Activated T-helper 2 cell treated with anti-CD3 and anti-CD28 coated beads, Interferon-gamma antibody, Interleukin-2, Interleukin-4, amounts not matched to agents 10 μg/mL and 5 μg/mL and 100 μg/mL, durations not matched to agents 14 hours and 24 hours and 36 hours (primary cell): ENCODE measurements around the gene SETBP1. TPM values are rescaled to one million over a fixed set of nuclear protein-coding genes. Genes with fewer than 3 reads are reported as not detected.

Source experiments
- DNase-seq: peaks from one replicate; pipeline ENCODE4 v3.0.0; 2021; ENCODE audit warnings: low spot score
- H3K27ac Mint-ChIP-seq: one replicate; pipeline ENCODE4 v1.8.0; 2021; ENCODE audit warnings: mixed read lengths
- H3K27me3 Mint-ChIP-seq: one replicate; pipeline ENCODE4 v1.8.0; 2021; ENCODE audit warnings: low read depth, mixed read lengths
- H3K36me3 Mint-ChIP-seq: one replicate; pipeline ENCODE4 v1.8.0; 2021; ENCODE audit warnings: low read depth, mixed read lengths
- H3K4me1 Mint-ChIP-seq: one replicate; pipeline ENCODE4 v1.8.0; 2021; ENCODE audit warnings: low read depth, mixed read lengths
- H3K4me3 Mint-ChIP-seq: one replicate; pipeline ENCODE4 v1.8.0; 2021; ENCODE audit warnings: low read depth, mild to moderate bottlenecking, moderate library complexity, mixed read lengths
- H3K9me3 Mint-ChIP-seq: one replicate; pipeline ENCODE4 v1.8.0; 2021; ENCODE audit warnings: mixed read lengths
- intact Hi-C: fragments of 100-400 bp; cut with micrococcal nuclease; formaldehyde crosslinking; loops from one replicate; pipeline ENCODE4 v1.15.1; 2023
- total RNA-seq: library from RNA; stranded (reverse); gene quantifications from 2 replicates; pipeline ENCODE4 v1.2.3, GENCODE V29; 2022

The SETBP1 gene
- total RNA-seq, 1 donor from 2014 or later, result 27.4 TPM

- no peak overlapping the region for H3K4me3 Mint-ChIP-seq
- H3K9me3 Mint-ChIP-seq, result no peaks in the 10 kb centered on the region
- no peak overlapping the region for H3K27ac Mint-ChIP-seq
- no peaks in the 10 kb centered on the region for H3K36me3 Mint-ChIP-seq
- no peaks in the 10 kb centered on the region for H3K4me1 Mint-ChIP-seq
- DNase-seq, result no peak
- H3K27me3 Mint-ChIP-seq, result peaks cover 19% of the 10 kb centered on the region
- intact Hi-C loops, result no loop called here
Measured at GRCh38 chr18:44655435-44655834, 25.3 kb upstream of the SETBP1 start.

DNA sequence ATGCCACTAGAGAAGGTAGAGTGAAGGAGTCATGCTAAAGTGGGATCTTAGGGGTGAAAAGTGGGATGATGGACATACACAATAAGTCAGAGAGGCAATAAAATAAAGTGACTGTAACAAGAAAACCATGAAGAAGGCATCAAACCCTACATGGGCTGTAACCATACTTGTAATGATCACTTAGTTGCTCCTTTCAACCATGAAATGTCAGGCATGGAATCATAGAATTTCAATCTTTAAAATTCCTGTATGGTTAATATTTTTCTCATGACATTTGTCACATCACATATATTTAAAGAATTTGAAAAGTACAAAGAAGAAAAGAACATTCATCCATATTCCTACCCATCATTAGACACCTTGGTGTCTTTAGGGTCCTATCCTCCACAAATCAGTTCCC, 20.9 kb upstream of the SETBP1 start:
- H3K4me3 Mint-ChIP-seq, result no peak overlapping the region
- H3K4me1 Mint-ChIP-seq, result no peaks in the 10 kb centered on the region
- H3K36me3 Mint-ChIP-seq, result no peaks in the 10 kb centered on the region
- intact Hi-C loops, result no loop called here
- no peaks in the 10 kb centered on the region for H3K9me3 Mint-ChIP-seq
- no peak overlapping the region for H3K27ac Mint-ChIP-seq
- H3K27me3 Mint-ChIP-seq, result peaks cover 29% of the 10 kb centered on the region
- DNase-seq, result no peak

- no peaks in the 10 kb centered on the region for H3K36me3 Mint-ChIP-seq
- intact Hi-C loops, result no loop called here
- H3K27ac Mint-ChIP-seq, result no peak overlapping the region
- H3K27me3 Mint-ChIP-seq, result peaks cover 41% of the 10 kb centered on the region
- no peak for DNase-seq
- H3K9me3 Mint-ChIP-seq, result no peaks in the 10 kb centered on the region
- no peak overlapping the region for H3K4me3 Mint-ChIP-seq
- no peaks in the 10 kb centered on the region for H3K4me1 Mint-ChIP-seq
Measured at GRCh38 chr18:44668270-44668975, 12.3 kb upstream of the SETBP1 start.

GRCh38 chr18:44671914-44672313, 8.8 kb upstream of the SETBP1 start:
- intact Hi-C loops, result no loop called here
- Mint-ChIP-seq H3K27me3 (peaks cover 43% of the 10 kb centered on the region), H3K36me3 (no peaks in the 10 kb centered on the region), H3K9me3 (no peaks in the 10 kb centered on the region), H3K27ac (no peak overlapping the region), H3K4me1 (no peaks in the 10 kb centered on the region), H3K4me3 (no peak overlapping the region)
- no peak for DNase-seq

DNA sequence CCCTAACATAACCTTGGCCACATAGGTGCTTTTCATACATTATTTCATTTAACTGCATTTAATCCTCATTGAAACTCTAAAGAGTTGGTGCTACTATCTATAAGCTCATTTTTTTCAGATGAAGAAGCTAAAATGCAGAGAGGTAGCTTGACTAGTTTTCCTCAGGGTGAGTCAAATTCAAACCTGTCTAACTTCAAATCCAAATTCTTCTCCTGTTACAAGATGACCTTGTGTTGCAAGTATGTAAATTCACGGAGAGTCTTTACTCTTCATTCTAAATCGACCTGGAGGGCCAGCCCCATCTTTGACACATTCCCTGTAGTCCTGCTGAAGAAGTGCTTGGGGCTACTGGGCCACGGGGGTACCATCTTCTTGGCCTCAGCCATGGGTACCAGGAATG, 8.2 kb upstream of the SETBP1 start:
- Mint-ChIP-seq H3K4me1 (peaks cover under 1% of the 10 kb centered on the region), H3K27ac (no peak overlapping the region), H3K27me3 (peaks cover 41% of the 10 kb centered on the region), H3K9me3 (no peaks in the 10 kb centered on the region), H3K4me3 (no peak overlapping the region), H3K36me3 (no peaks in the 10 kb centered on the region)
- intact Hi-C loops, result no loop called here
- DNase-seq, result no peak

DNA sequence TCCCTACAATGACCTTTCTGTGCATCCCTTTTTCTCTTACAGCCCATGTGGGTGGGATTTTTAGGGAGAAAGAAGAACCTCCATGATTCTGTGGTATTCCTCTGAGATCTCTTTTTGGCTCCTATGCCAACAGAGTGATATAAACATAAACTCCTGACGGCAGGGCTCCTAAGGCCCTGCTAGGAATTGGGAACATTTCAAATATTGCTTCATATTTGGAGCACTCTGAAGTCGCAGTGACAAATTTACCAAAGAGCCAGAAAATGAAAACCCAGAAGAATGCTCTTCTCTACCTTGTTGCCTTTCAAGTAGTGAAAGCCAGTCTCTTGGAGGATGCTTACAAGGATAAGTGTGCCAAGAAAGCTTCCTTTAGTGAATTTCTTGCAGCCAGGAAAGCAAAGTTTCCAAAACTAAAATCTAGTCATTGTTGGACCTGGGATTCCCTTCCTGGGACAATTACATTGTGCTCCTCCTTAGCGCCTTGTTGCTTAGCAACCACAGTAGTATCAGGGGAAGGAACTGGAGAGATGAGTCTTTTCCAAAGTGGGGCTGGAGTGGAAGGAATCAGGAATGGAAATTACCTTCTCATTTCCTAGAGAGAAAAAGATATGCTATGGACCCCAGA, 7.3 kb upstream of the SETBP1 start:
- no peak for DNase-seq
- Mint-ChIP-seq H3K27ac (no peak overlapping the region), H3K9me3 (no peaks in the 10 kb centered on the region), H3K4me1 (peaks cover 4% of the 10 kb centered on the region), H3K27me3 (peaks cover 36% of the 10 kb centered on the region), H3K36me3 (no peaks in the 10 kb centered on the region), H3K4me3 (no peak overlapping the region)
- intact Hi-C loops, result no loop called here

- Mint-ChIP-seq H3K27me3 (peaks cover 27% of the 10 kb centered on the region), H3K36me3 (no peaks in the 10 kb centered on the region), H3K9me3 (no peaks in the 10 kb centered on the region), H3K27ac (no peak overlapping the region), H3K4me3 (no peak overlapping the region), H3K4me1 (peaks cover 13% of the 10 kb centered on the region)
- no peak for DNase-seq
- intact Hi-C loops, result loop anchor here (5.0 kb wide), 1 partner anchor 294 kb away; no protein-coding TSS in a partner anchor
Measured at GRCh38 chr18:44677933-44678332, 2.8 kb upstream of the SETBP1 start.

DNA sequence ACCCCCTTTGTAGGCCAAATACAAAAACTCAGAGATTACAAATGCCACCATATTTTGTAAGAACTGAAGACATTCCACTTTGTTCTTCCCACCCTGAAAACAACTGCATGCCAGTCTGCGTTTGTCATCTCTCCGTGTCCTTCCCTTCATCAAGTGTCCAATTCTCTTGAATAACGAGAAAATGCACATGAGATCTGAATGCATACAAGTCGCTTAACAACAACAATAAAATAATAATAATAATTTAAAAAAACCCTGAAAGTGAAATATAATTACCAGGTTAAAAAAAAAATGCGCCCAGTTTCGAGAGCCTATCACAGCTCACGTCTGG, 2.0 kb upstream of the SETBP1 start:
- intact Hi-C loops, result loop anchor here (1.0 to 5.0 kb wide), 3 partner anchors 81 to 534 kb away; no protein-coding TSS in a partner anchor
- Mint-ChIP-seq H3K4me3 (peak overlapping the region; percentile 35), H3K36me3 (no peaks in the 10 kb centered on the region)

GRCh38 chr18:44679056-44679913, 1.4 kb upstream of the SETBP1 start:
- Mint-ChIP-seq H3K9me3 (no peaks in the 10 kb centered on the region), H3K4me1 (peaks cover 13% of the 10 kb centered on the region)

More for the DNA sequence above, 2.0 kb upstream of the SETBP1 start:
- peaks cover 25% of the 10 kb centered on the region for H3K27me3 Mint-ChIP-seq
- peaks cover 13% of the 10 kb centered on the region for H3K4me1 Mint-ChIP-seq
- H3K9me3 Mint-ChIP-seq, result no peaks in the 10 kb centered on the region
- H3K27ac Mint-ChIP-seq, result no peak overlapping the region
- DNase-seq, result no peak

DNA sequence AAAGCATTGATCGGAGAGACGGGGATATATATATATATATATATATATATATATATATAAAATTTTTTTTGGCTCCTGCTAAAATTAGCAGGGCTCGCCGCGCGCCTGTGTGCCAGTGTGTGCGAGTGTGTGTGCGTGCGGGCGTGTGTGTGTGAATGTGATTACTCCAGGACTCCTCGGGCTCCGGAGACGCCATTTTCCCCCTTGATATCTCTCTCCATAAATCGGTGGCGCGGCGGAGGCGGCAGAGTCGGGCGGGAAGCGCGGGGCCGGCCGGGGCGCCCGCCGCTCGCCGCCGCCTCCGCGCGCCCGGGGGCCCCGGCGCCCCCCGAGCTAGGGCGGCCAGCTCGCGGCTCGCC, 795 bp upstream of the SETBP1 start:
- Mint-ChIP-seq H3K36me3 (no peaks in the 10 kb centered on the region), H3K27me3 (peaks cover 23% of the 10 kb centered on the region), H3K4me3 (peak overlapping the region; percentile 75), H3K9me3 (no peaks in the 10 kb centered on the region), H3K27ac (peak overlapping the region; percentile 70), H3K4me1 (peaks cover 13% of the 10 kb centered on the region)
- DNase-seq, result peak; percentile 22
- intact Hi-C loops, result loop anchor here (1.0 to 5.0 kb wide), 8 partner anchors 44 to 532 kb away; no protein-coding TSS in a partner anchor

More at GRCh38 chr18:44679056-44679913, 1.4 kb upstream of the SETBP1 start:
- DNase-seq, result peak; percentile 73
- intact Hi-C loops, result loop anchor here (1.0 to 5.0 kb wide), 3 partner anchors 80 to 533 kb away; no protein-coding TSS in a partner anchor
- Mint-ChIP-seq H3K36me3 (no peaks in the 10 kb centered on the region), H3K27me3 (peaks cover 25% of the 10 kb centered on the region), H3K27ac (peak overlapping the region; percentile 48), H3K4me3 (peak overlapping the region; percentile 75)

- H3K36me3 Mint-ChIP-seq, result no peaks in the 10 kb centered on the region
- DNase-seq, result no peak
- peaks cover 16% of the 10 kb centered on the region for H3K4me1 Mint-ChIP-seq
- intact Hi-C loops, result loop anchor here (2.0 to 5.0 kb wide), 3 partner anchors 117 to 156 kb away; no protein-coding TSS in a partner anchor
- H3K9me3 Mint-ChIP-seq, result no peaks in the 10 kb centered on the region
- peaks cover 21% of the 10 kb centered on the region for H3K27me3 Mint-ChIP-seq
- H3K27ac Mint-ChIP-seq, result peak overlapping the region; percentile 92
- H3K4me3 Mint-ChIP-seq, result no peak overlapping the region
Measured at GRCh38 chr18:44681076-44681970, 635 bp downstream of the SETBP1 start.
